Small intestine (tissue), 7 donors: Measurements from ENCODE around the gene PDE2A. TPM values are rescaled to one million over a fixed set of nuclear protein-coding genes. Genes with fewer than 3 reads are reported as not detected.
A peak's percentile ranks its signal among the peaks of the same experiment; 100 is the strongest.

Experiments used
- DNase-seq, 2 donors: peaks; one replicate each; pipeline versions ENCODE4 v3.0.0 to v3.0.0-alpha.2; 2013
- FAIRE-seq: peaks from 2 replicates; lab custom pipeline; 2012; peaks lifted over from hg19 to GRCh38; lab: Jason Lieb, UNC
- H3K27ac ChIP-seq, 3 donors: one replicate each; pipeline ENCODE4 v1.5.1; 2013; ENCODE audit warnings: low read length in 2 of 3, mild to moderate bottlenecking in 2 of 3, control low read depth in 1 of 3, inconsistent platforms in 1 of 3, low read depth in 1 of 3, moderate library complexity in 1 of 3
- H3K27me3 ChIP-seq, 3 donors: one replicate each; pipeline ENCODE4 v1.6.1; 2013; ENCODE audit warnings: low read length in 3 of 3, inconsistent platforms in 1 of 3; ENCODE audit not compliant: control insufficient read depth in 3 of 3, insufficient read depth in 3 of 3
- H3K36me3 ChIP-seq, 3 donors: one replicate each; pipeline ENCODE4 v1.6.1; 2013; ENCODE audit warnings: low read length in 3 of 3, inconsistent platforms in 1 of 3, low read depth in 1 of 3, mild to moderate bottlenecking in 1 of 3, moderate library complexity in 1 of 3; ENCODE audit not compliant: control insufficient read depth in 3 of 3, insufficient read depth in 2 of 3
- H3K4me1 ChIP-seq, 3 donors: one replicate each; pipeline ENCODE4 v1.6.1; 2013; ENCODE audit warnings: low read length in 2 of 3, inconsistent platforms in 1 of 3, low read depth in 1 of 3, mild to moderate bottlenecking in 1 of 3, moderate library complexity in 1 of 3; ENCODE audit not compliant: control insufficient read depth in 3 of 3, insufficient read depth in 2 of 3
- H3K4me3 ChIP-seq, 3 donors: one replicate each; pipeline ENCODE4 v1.5.1; 2013; ENCODE audit warnings: low read length in 3 of 3, control low read depth in 1 of 3, inconsistent platforms in 1 of 3, low read depth in 1 of 3, mild to moderate bottlenecking in 1 of 3, moderate library complexity in 1 of 3
- H3K9me3 ChIP-seq, 2 donors: one replicate each; pipeline ENCODE4 v1.6.1; 2013; ENCODE audit warnings: low read depth in 1 of 2, low read length in 1 of 2; ENCODE audit not compliant: control insufficient read depth in 2 of 2, insufficient read depth in 1 of 2
- WGBS, 3 donors: extraction: QIAGEN DNeasy Blood & Tissue Kit; methylation state at CpG; one replicate each; pipeline ENCODE4 v1.1.7; 2013; 5-methylcytosine and 5-hydroxymethylcytosine counted together
- polyA plus RNA-seq, 4 donors: library from polyadenylated mRNA; stranded (reverse) in 3 of 4; unstranded in 1 of 4; fragments of 200-250 nt in 3 of 4; fragments of 120-200 nt in 1 of 4; gene quantifications; one replicate each; pipeline versions ENCODE4 v1.2.1 to v1.2.3, GENCODE V29; 2013
- donor health status: healthy with polysubstance abuse.
- donor health status: control.
- donor health status: control.
- donor health status: Bipolar disorder and iron deficiency.
- donor health status: healthy.

The PDE2A gene
- polyA plus RNA-seq, 4 donors = 1.8 to 31.6 (median 7.4) TPM

DNA sequence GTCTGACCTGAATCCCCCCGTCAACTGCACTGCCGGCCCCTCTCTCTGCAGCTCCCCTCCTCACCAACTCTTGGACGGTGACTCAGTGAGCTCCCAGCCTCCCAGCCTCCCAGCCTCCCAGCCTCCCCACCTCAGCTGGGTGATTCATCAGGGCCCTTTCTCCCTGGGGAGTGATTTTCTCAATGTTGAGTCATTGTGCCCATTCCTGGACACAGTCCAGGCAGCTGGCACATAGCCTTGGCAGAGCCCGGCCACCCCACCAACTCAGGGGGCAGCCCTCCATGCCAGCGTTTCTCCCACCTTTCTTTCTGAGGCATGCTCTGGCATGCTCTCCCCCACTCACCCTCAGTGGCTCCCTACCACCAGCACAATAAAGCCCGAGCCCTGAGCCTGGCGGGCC is 30.7 kb downstream of the PDE2A start:
- 60 to 85% (median 70%) methylated on average over 7 of the region's 7 CpGs for WGBS, 3 donors
- no peaks in the 10 kb centered on the region for H3K9me3 ChIP-seq
- DNase-seq = no peak
- peaks cover 0 to 7% (median 3%) of the 10 kb centered on the region in 3 donors for H3K4me1 ChIP-seq
- H3K27ac ChIP-seq = no peak overlapping the region
- H3K36me3 ChIP-seq = no peaks in the 10 kb centered on the region
- H3K4me3 ChIP-seq = no peak overlapping the region
- no peak for FAIRE-seq
- peaks cover 0 to 36% (median 13%) of the 10 kb centered on the region in 3 donors for H3K27me3 ChIP-seq

- FAIRE-seq = no peak
These were observed 31.2 kb downstream of the PDE2A start for GRCh38 chr11:72642884-72643522.

GRCh38 chr11:72642043-72642883 is 32.0 kb downstream of the PDE2A start:
- WGBS, 3 donors = 1 to 2% (median 2%) methylated on average over 22 to 85 of the region's 85 CpGs
- FAIRE-seq (no peak), DNase-seq (peak; percentile 46 to 50)
- no peaks in the 10 kb centered on the region for H3K36me3 ChIP-seq
- peak overlapping the region in 1 of 3 donors; percentile 56 for H3K27ac ChIP-seq
- H3K4me3 ChIP-seq = peak overlapping the region; percentile 34 to 50 (median 38)
- H3K9me3 ChIP-seq = no peaks in the 10 kb centered on the region
- peaks cover 0 to 7% (median 3%) of the 10 kb centered on the region in 3 donors for H3K4me1 ChIP-seq
- H3K27me3 ChIP-seq = peaks cover 0 to 39% (median 13%) of the 10 kb centered on the region in 3 donors

More at GRCh38 chr11:72642884-72643522, 31.2 kb downstream of the PDE2A start:
- H3K4me3 ChIP-seq = peak overlapping the region in 2 of 3 donors; percentile 38 to 50
- no peak overlapping the region for H3K27ac ChIP-seq
- WGBS, 3 donors = 2% methylated on average over 43 to 59 of the region's 59 CpGs
- H3K36me3 ChIP-seq = no peaks in the 10 kb centered on the region
- DNase-seq = peak; percentile 28 to 81
- H3K4me1 ChIP-seq = peaks cover 0 to 7% (median 3%) of the 10 kb centered on the region in 3 donors
- H3K9me3 ChIP-seq = no peaks in the 10 kb centered on the region
- peaks cover 0 to 36% (median 13%) of the 10 kb centered on the region in 3 donors for H3K27me3 ChIP-seq

GRCh38 chr11:72641522-72642042 is 32.6 kb downstream of the PDE2A start:
- WGBS, 3 donors = 32 to 40% (median 39%) methylated on average over 12 of the region's 12 CpGs
- no peak for FAIRE-seq
- H3K36me3 ChIP-seq = no peaks in the 10 kb centered on the region
- peak overlapping the region in 1 of 3 donors; percentile 56 for H3K27ac ChIP-seq
- no peak for DNase-seq
- H3K27me3 ChIP-seq = peaks cover 0 to 40% (median 13%) of the 10 kb centered on the region in 3 donors
- H3K9me3 ChIP-seq = no peaks in the 10 kb centered on the region
- peaks cover 0 to 7% (median 3%) of the 10 kb centered on the region in 3 donors for H3K4me1 ChIP-seq
- peak overlapping the region; percentile 30 to 50 (median 34) for H3K4me3 ChIP-seq

DNA sequence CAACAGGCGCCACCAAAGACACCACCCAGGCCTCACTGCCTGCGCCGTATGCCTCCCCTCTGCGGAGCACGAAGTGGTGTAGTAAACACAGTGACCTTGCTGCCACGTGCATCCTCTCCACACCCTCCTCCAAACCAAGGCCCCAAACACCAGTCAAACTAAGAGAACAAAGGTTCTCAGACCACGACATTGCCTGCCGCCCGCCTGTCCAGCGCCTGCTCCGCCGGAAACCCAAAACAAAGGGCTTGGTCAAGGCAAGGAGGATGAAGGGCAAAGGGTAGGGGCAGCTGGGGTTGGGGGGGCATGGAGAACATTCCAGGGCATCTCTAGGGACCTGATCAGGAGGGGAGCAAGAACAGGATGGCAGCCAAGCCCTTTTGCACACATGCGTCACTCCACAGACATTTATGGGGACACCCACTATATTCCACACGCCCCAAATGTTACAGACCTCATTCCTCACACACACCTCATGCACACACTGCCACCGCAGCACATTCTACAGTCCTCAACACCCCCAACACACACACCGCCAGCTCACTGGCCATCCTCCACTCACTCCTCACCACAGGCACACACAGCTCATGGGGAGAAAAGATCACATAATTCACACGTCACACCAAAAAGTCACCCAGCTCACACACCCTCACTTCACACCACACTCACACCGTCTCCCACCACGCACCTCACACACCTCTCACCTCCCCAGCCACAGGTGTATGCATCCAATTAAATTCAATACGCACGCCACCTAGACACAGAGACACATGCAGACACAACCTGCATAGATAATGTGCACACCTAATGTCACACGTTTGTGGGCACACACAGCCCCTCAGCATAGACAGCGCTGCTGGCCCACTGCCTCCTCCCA is 34.5 kb downstream of the PDE2A start:
- FAIRE-seq (no peak), DNase-seq (no peak)
- H3K4me1 ChIP-seq = peaks cover 0 to 7% (median 3%) of the 10 kb centered on the region in 3 donors
- H3K9me3 ChIP-seq = no peaks in the 10 kb centered on the region
- H3K4me3 ChIP-seq = no peak overlapping the region
- H3K36me3 ChIP-seq = no peaks in the 10 kb centered on the region
- peaks cover 0 to 51% (median 13%) of the 10 kb centered on the region in 3 donors for H3K27me3 ChIP-seq
- 71 to 73% (median 71%) methylated on average over 23 of the region's 23 CpGs for WGBS, 3 donors
- peak overlapping the region in 1 of 3 donors; percentile 52 for H3K27ac ChIP-seq

- no peaks in the 10 kb centered on the region for H3K9me3 ChIP-seq
- H3K27ac ChIP-seq = peak overlapping the region in 1 of 3 donors; percentile 12
- no peaks in the 10 kb centered on the region for H3K36me3 ChIP-seq
- no peak overlapping the region for H3K4me3 ChIP-seq
- WGBS, 3 donors = 67 to 85% (median 70%) methylated on average over 8 of the region's 8 CpGs
- no peak for FAIRE-seq
- no peak for DNase-seq
- peaks cover 0 to 54% (median 13%) of the 10 kb centered on the region in 3 donors for H3K27me3 ChIP-seq
- H3K4me1 ChIP-seq = peaks cover 0 to 7% (median 3%) of the 10 kb centered on the region in 3 donors
These were observed 36.3 kb downstream of the PDE2A start for GRCh38 chr11:72637926-72638325.

GRCh38 chr11:72637198-72637597 is 37.0 kb downstream of the PDE2A start:
- Histone ChIP-seq H3K27ac (no peak overlapping the region), H3K4me3 (no peak overlapping the region), H3K27me3 (peaks cover 0 to 52% (median 13%) of the 10 kb centered on the region in 3 donors), H3K9me3 (no peaks in the 10 kb centered on the region), H3K4me1 (peaks cover 0 to 3% (median 0%) of the 10 kb centered on the region in 3 donors), H3K36me3 (no peaks in the 10 kb centered on the region)
- 50 to 79% (median 61%) methylated on average over 2 of the region's 2 CpGs for WGBS, 3 donors
- DNase-seq (no peak), FAIRE-seq (no peak)
